WTC11 (cell line): ENCODE results near the gene SOCS3. TPM values are rescaled to one million over a fixed set of nuclear protein-coding genes. Genes with fewer than 3 reads are reported as not detected.

Source experiments
- ATAC-seq: fragments of 200-7000 bp; cut with Tn5 transposase; 2 replicates; pipeline ENCODE4 v1.10.0; 2021; ENCODE audit warnings: mild to moderate bottlenecking, moderate library complexity
- CTCF ChIA-PET: fragments of 300-600 bp; sonication (Branson Sonifier 250); formaldehyde crosslinking; loops from one replicate; lab custom pipeline; 2021; ENCODE audit warnings: antibody characterized with exemption; lab: Charles Lee
- POLR2A ChIA-PET: fragments of 350-600 bp; sonication (Branson Sonifier 250); formaldehyde crosslinking; loops from one replicate; lab custom pipeline; 2021; ENCODE audit warnings: antibody characterized with exemption; lab: Charles Lee
- DNase-seq: peaks from one replicate; pipeline ENCODE4 v3.0.0; 2021; ENCODE audit warnings: low spot score
- H3K27ac Mint-ChIP-seq: 2 replicates; pipeline ENCODE4 v1.8.0; 2021; ENCODE audit warnings: mixed read lengths
- H3K27me3 Mint-ChIP-seq: 2 replicates; pipeline ENCODE4 v1.8.0; 2021; ENCODE audit warnings: low read depth, mild to moderate bottlenecking, moderate library complexity, mixed read lengths
- H3K36me3 Mint-ChIP-seq: 2 replicates; pipeline ENCODE4 v1.8.0; 2021; ENCODE audit warnings: mixed read lengths
- H3K4me1 Mint-ChIP-seq: 2 replicates; pipeline ENCODE4 v1.8.0; 2022; ENCODE audit warnings: mixed read lengths
- H3K4me3 Mint-ChIP-seq: 2 replicates; pipeline ENCODE4 v1.8.0; 2021; ENCODE audit warnings: mild to moderate bottlenecking, moderate library complexity, mixed read lengths
- H3K9me3 Mint-ChIP-seq: 2 replicates; pipeline ENCODE4 v1.8.0; 2021; ENCODE audit warnings: mixed read lengths
- CTCF ChIP-seq: fragments of 200-600 bp; IDR thresholded peaks from 2 replicates; pipeline ENCODE4 v1.8.0; 2022; ENCODE audit warnings: antibody characterized with exemption
- ESRRA ChIP-seq: sonication (generic); formaldehyde crosslinking; IDR thresholded peaks from 2 replicates; pipeline ENCODE4 v1.8.1; 2022; ENCODE audit warnings: mild to moderate bottlenecking, missing genetic modification reagents, borderline replicate concordance
- ETV6 ChIP-seq: sonication (generic); formaldehyde crosslinking; IDR thresholded peaks from 2 replicates; pipeline ENCODE4 v1.8.1; 2022; ENCODE audit warnings: mild to moderate bottlenecking, missing genetic modification reagents
- FOXJ3 ChIP-seq: sonication (generic); formaldehyde crosslinking; IDR thresholded peaks from 2 replicates; pipeline ENCODE4 v1.9.0; 2021; ENCODE audit warnings: missing genetic modification reagents, mild to moderate bottlenecking, borderline replicate concordance
- FOXP4 ChIP-seq: sonication (generic); formaldehyde crosslinking; IDR thresholded peaks from 2 replicates; pipeline ENCODE4 v1.8.0; 2022; ENCODE audit warnings: mild to moderate bottlenecking, missing genetic modification reagents
- GTF2I ChIP-seq: fragments of 250-450 bp; sonication (Bioruptor Pico); conservative IDR thresholded peaks from 2 replicates; pipeline ENCODE4 v1.4.0; 2021; ENCODE audit warnings: mild to moderate bottlenecking
- HMGXB4 ChIP-seq: sonication (generic); formaldehyde crosslinking; IDR thresholded peaks from 2 replicates; pipeline ENCODE4 v1.8.1; 2023; ENCODE audit warnings: mild to moderate bottlenecking, moderate library complexity, missing genetic modification reagents
- NFATC4 ChIP-seq: fragments of 250-450 bp; sonication (Bioruptor Pico); IDR thresholded peaks from 2 replicates; pipeline ENCODE4 v1.9.0; 2021; ENCODE audit warnings: mild to moderate bottlenecking
- NFE2L1 ChIP-seq: sonication (generic); formaldehyde crosslinking; IDR thresholded peaks from 2 replicates; pipeline ENCODE4 v1.8.1; 2023; ENCODE audit warnings: missing genetic modification reagents
- RELA ChIP-seq: sonication (generic); formaldehyde crosslinking; IDR thresholded peaks from 2 replicates; pipeline ENCODE4 v1.8.1; 2022; ENCODE audit warnings: missing genetic modification reagents, mild to moderate bottlenecking, borderline replicate concordance
- SMAD4 ChIP-seq: sonication (generic); formaldehyde crosslinking; IDR thresholded peaks from 2 replicates; pipeline ENCODE4 v1.8.0; 2022; ENCODE audit warnings: mild to moderate bottlenecking, missing genetic modification reagents
- SP1 ChIP-seq: sonication (generic); formaldehyde crosslinking; conservative IDR thresholded peaks from 2 replicates; pipeline ENCODE4 v1.8.1; 2022; ENCODE audit warnings: missing genetic modification reagents
- ZNF263 ChIP-seq: sonication (generic); formaldehyde crosslinking; IDR thresholded peaks from 2 replicates; pipeline ENCODE4 v1.8.1; 2022; ENCODE audit warnings: low read depth, mild to moderate bottlenecking, moderate library complexity, missing genetic modification reagents
- ZNF423 ChIP-seq: fragments of 250-450 bp; sonication (Bioruptor Pico); IDR thresholded peaks from 2 replicates; pipeline ENCODE4 v2.1.2; 2022; ENCODE audit warnings: mild to moderate bottlenecking, moderate library complexity
- ZNF512 ChIP-seq: sonication (generic); formaldehyde crosslinking; IDR thresholded peaks from 2 replicates; pipeline ENCODE4 v1.8.1; 2022; ENCODE audit warnings: missing genetic modification reagents, borderline replicate concordance
- ZNF671 ChIP-seq: fragments of 250-450 bp; sonication (Bioruptor Pico); IDR thresholded peaks from 2 replicates; pipeline ENCODE4 v1.8.0; 2021; ENCODE audit warnings: mild to moderate bottlenecking
- total RNA-seq: library from RNA; stranded (reverse); gene quantifications from 3 replicates; pipeline ENCODE4 v1.2.3, GENCODE V29; 2021
- TF ChIP-seq, protein P1 (sequence below): sonication (generic); formaldehyde crosslinking; conservative IDR thresholded peaks from 2 replicates; pipeline ENCODE4 v1.8.1; 2022; ENCODE audit warnings: mild to moderate bottlenecking, missing genetic modification reagents
- TF ChIP-seq, protein P2 (sequence below): sonication (generic); formaldehyde crosslinking; IDR thresholded peaks from 2 replicates; pipeline ENCODE4 v1.8.1; 2022; ENCODE audit warnings: mild to moderate bottlenecking, moderate library complexity, missing genetic modification reagents
- TF ChIP-seq, protein P3 (sequence below): sonication (generic); formaldehyde crosslinking; IDR thresholded peaks from 2 replicates; pipeline ENCODE4 v1.8.0; 2023; ENCODE audit warnings: missing genetic modification reagents, mild to moderate bottlenecking, borderline replicate concordance
- TF ChIP-seq, protein P4 (sequence below): sonication (generic); formaldehyde crosslinking; IDR thresholded peaks from 2 replicates; pipeline ENCODE4 v1.8.0; 2022; ENCODE audit warnings: mild to moderate bottlenecking, missing genetic modification reagents
- TF ChIP-seq, protein P5 (sequence below): sonication (generic); formaldehyde crosslinking; IDR thresholded peaks from 2 replicates; pipeline ENCODE4 v1.8.1; 2023; ENCODE audit warnings: mild to moderate bottlenecking, missing genetic modification reagents, moderate library complexity

SOCS3 gene
- total RNA-seq, 1 experiment from 2014 or later: 23.8 TPM

- Mint-ChIP-seq H3K36me3 (no peaks in the 10 kb centered on the region), H3K27ac (peak overlapping the region; percentile 58; the same call in 1 of the 2 replicates), H3K9me3 (no peaks in the 10 kb centered on the region), H3K4me3 (peak overlapping the region; percentile 71), H3K27me3 (peaks cover 6% of the 10 kb centered on the region), H3K4me1 (peaks cover 46% of the 10 kb centered on the region)
- ChIA-PET CTCF (interaction anchor here (0.6 to 2.8 kb wide), 16 partner anchors 11 to 235 kb away, joined by 3 to 19 read pairs (median 4); no protein-coding TSS in a partner anchor), POLR2A (interaction anchor here (0.6 to 2.0 kb wide), 13 partner anchors 26 to 641 kb away, joined by 3 to 7 read pairs (median 4); partner anchors contain the start of gene SOCS3)
- peak; percentile 84 for DNase-seq
- peak; percentile 77 for ATAC-seq
- TF ChIP-seq CTCF (no peak), GTF2I (CRISPR knock-in tag) (0 out of 2 replicates have a peak, but pooled peaks have one; percentile 60), SP1 (CRISPR knock-in tag) (peak; percentile 67; the same call in 1 of the 2 replicates), ZNF423 (peak; percentile 98), HMGXB4 (CRISPR knock-in tag) (peak; percentile 79; the same call in 1 of the 2 replicates), ETV6 (CRISPR knock-in tag) (peak; percentile 79), FOXJ3 (CRISPR knock-in tag) (no peak), FOXP4 (CRISPR knock-in tag) (peak; percentile 76; the same call in 1 of the 2 replicates), ZNF671 (CRISPR knock-in tag) (no peak), NFATC4 (CRISPR knock-in tag) (no peak), SMAD4 (CRISPR knock-in tag) (no peak), NFE2L1 (CRISPR knock-in tag) (no peak), ZNF512 (no peak), RELA (CRISPR knock-in tag) (peak; percentile 76; the same call in 1 of the 2 replicates), ZNF263 (peak; percentile 76; the same call in 1 of the 2 replicates), ESRRA (CRISPR knock-in tag) (peak; percentile 62; the same call in 1 of the 2 replicates)
- TF ChIP-seq, protein P1, sequence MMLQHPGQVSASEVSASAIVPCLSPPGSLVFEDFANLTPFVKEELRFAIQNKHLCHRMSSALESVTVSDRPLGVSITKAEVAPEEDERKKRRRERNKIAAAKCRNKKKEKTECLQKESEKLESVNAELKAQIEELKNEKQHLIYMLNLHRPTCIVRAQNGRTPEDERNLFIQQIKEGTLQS (CRISPR knock-in tag): no peak
- TF ChIP-seq, protein P2, sequence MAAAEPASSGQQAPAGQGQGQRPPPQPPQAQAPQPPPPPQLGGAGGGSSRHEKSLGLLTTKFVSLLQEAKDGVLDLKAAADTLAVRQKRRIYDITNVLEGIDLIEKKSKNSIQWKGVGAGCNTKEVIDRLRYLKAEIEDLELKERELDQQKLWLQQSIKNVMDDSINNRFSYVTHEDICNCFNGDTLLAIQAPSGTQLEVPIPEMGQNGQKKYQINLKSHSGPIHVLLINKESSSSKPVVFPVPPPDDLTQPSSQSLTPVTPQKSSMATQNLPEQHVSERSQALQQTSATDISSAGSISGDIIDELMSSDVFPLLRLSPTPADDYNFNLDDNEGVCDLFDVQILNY (CRISPR knock-in tag): 0 out of 2 replicates have a peak, but pooled peaks have one; percentile 75
- TF ChIP-seq, protein P3, sequence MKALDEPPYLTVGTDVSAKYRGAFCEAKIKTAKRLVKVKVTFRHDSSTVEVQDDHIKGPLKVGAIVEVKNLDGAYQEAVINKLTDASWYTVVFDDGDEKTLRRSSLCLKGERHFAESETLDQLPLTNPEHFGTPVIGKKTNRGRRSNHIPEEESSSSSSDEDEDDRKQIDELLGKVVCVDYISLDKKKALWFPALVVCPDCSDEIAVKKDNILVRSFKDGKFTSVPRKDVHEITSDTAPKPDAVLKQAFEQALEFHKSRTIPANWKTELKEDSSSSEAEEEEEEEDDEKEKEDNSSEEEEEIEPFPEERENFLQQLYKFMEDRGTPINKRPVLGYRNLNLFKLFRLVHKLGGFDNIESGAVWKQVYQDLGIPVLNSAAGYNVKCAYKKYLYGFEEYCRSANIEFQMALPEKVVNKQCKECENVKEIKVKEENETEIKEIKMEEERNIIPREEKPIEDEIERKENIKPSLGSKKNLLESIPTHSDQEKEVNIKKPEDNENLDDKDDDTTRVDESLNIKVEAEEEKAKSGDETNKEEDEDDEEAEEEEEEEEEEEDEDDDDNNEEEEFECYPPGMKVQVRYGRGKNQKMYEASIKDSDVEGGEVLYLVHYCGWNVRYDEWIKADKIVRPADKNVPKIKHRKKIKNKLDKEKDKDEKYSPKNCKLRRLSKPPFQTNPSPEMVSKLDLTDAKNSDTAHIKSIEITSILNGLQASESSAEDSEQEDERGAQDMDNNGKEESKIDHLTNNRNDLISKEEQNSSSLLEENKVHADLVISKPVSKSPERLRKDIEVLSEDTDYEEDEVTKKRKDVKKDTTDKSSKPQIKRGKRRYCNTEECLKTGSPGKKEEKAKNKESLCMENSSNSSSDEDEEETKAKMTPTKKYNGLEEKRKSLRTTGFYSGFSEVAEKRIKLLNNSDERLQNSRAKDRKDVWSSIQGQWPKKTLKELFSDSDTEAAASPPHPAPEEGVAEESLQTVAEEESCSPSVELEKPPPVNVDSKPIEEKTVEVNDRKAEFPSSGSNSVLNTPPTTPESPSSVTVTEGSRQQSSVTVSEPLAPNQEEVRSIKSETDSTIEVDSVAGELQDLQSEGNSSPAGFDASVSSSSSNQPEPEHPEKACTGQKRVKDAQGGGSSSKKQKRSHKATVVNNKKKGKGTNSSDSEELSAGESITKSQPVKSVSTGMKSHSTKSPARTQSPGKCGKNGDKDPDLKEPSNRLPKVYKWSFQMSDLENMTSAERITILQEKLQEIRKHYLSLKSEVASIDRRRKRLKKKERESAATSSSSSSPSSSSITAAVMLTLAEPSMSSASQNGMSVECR (CRISPR knock-in tag): no peak; the same call in 1 of the 2 replicates
- TF ChIP-seq, protein P4, sequence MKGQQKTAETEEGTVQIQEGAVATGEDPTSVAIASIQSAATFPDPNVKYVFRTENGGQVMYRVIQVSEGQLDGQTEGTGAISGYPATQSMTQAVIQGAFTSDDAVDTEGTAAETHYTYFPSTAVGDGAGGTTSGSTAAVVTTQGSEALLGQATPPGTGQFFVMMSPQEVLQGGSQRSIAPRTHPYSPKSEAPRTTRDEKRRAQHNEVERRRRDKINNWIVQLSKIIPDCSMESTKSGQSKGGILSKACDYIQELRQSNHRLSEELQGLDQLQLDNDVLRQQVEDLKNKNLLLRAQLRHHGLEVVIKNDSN: no peak
- TF ChIP-seq, protein P5, sequence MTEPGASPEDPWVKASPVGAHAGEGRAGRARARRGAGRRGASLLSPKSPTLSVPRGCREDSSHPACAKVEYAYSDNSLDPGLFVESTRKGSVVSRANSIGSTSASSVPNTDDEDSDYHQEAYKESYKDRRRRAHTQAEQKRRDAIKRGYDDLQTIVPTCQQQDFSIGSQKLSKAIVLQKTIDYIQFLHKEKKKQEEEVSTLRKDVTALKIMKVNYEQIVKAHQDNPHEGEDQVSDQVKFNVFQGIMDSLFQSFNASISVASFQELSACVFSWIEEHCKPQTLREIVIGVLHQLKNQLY (CRISPR knock-in tag): no peak
These were observed 45.9 kb downstream of the SOCS3 start for GRCh38 chr17:78313735-78314648.
